HG03442 (cell line): Measurements from ENCODE around the gene CCDC142.

Experiments used
- ATAC-seq: cut with Tn5 transposase; IDR thresholded peaks from one replicate; pipeline ENCODE4 v1.9.1; 2021; ENCODE audit warnings: mild to moderate bottlenecking, moderate library complexity; ENCODE audit not compliant: unreplicated experiment

Gene CCDC142

DNA sequence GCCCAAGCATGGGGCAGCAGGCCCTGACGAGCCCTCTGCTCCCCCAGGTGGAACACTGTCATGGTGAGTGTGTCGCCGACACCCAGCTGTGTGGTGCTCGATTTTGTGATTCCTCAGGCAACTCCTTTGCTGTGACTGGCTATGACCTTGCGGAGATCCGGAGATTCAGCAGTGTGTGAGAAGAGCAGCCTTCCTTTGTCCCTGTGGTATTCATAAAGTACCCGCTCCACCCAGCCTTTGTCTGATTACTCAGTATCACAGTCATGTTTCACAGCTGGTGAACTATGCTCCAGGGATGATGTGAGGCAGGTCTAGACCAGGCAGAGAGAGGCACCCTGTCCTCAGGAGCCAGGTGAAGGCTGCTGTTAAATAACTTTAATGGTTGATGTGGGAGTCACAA is 57.3 kb downstream of the CCDC142 start:
- ATAC-seq, result no peak

DNA sequence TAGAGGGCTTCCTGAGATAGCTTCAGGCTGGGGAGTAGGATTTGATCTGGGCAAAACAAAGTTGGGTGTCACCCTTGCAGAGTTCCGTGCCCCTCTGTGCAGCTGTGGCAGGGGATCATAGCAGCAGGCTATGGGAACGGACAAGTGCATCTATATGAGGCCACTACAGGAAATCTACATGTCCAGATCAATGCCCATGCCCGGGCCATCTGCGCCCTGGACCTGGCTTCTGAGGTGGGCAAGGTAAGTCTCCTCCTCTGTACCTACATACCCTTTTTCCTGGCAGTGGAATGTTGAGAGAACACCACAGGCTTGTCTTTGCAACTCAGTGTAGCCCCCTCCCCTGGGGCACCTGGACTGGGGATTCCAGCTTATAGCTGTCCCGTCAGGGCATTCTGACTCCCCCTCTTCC is 57.8 kb downstream of the CCDC142 start:
- ATAC-seq, result no peak

DNA sequence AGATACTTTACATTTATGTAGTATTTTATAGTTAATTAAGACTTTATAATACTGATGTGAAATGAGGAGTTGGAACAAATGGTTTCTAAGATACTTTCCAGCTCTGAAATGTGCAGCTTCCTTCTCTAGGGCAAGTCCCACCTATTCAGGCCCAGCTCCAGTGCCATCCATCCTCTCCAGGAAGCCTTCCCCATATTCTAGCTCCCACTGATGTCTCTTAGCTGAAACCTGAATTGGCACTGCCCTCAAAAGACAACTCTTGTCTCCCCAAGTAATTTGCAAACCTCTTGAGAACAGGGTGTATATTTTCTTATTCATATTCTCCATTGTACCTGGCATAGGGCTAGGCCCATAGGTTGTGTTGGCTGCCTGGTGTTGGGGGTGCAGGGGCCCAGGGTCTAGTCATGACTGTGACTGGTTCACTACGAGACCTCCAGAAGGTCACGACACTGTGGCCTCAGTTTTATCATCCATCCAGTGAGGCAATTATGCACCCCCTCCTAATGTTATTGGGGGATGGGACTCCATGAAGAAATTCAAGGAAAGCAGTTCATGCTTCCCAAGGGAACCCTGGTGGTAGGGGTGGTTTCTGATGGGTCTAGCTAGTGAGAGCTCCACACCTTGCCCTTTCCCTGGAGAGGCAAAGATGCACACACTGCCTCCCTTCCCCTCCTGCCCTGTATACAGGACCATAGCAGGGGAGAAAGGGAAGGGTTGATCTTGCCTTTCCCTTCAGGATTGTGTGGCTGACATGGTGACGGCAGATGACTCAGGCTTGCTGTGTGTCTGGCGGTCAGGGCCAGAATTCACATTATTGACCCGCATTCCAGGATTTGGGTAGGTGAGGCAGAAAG is 58.4 kb downstream of the CCDC142 start:
- no peak for ATAC-seq
